ENCODE data around the gene CEP63.

Gene CEP63

GRCh38 chr3:134618478-134619300 lies 132.8 kb downstream of the CEP63 start:
- DNase-seq (ENCODE audit: low spot score): no peak
- TF ChIP-seq, protein P1, sequence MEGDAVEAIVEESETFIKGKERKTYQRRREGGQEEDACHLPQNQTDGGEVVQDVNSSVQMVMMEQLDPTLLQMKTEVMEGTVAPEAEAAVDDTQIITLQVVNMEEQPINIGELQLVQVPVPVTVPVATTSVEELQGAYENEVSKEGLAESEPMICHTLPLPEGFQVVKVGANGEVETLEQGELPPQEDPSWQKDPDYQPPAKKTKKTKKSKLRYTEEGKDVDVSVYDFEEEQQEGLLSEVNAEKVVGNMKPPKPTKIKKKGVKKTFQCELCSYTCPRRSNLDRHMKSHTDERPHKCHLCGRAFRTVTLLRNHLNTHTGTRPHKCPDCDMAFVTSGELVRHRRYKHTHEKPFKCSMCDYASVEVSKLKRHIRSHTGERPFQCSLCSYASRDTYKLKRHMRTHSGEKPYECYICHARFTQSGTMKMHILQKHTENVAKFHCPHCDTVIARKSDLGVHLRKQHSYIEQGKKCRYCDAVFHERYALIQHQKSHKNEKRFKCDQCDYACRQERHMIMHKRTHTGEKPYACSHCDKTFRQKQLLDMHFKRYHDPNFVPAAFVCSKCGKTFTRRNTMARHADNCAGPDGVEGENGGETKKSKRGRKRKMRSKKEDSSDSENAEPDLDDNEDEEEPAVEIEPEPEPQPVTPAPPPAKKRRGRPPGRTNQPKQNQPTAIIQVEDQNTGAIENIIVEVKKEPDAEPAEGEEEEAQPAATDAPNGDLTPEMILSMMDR (conservative IDR thresholded peaks at IDR 0.05; ENCODE audit: low read depth): no peak
- H3K27ac ChIP-seq: no peak overlapping the region
- ChIA-PET POLR2A (ENCODE audit: low non-redundant PET) (no interaction called here), CTCF (interaction anchor here (0.6 to 1.4 kb wide), 2 partner anchors 18 to 22 kb away, joined by 4 to 9 read pairs; no protein-coding TSS in a partner anchor)

GRCh38 chr3:134619301-134619615 lies 133.4 kb downstream of the CEP63 start:
- no peak for DNase-seq (ENCODE audit: low spot score)
- POLR2A ChIA-PET (ENCODE audit: low non-redundant PET): no interaction called here
- CTCF ChIA-PET: interaction anchor here (1.4 kb wide), 1 partner anchor 18 kb away, joined by 9 read pairs; no protein-coding TSS in a partner anchor
- TF ChIP-seq, protein P1 (conservative IDR thresholded peaks at IDR 0.05; ENCODE audit: low read depth): no peak
- H3K27ac ChIP-seq: no peak overlapping the region

DNA sequence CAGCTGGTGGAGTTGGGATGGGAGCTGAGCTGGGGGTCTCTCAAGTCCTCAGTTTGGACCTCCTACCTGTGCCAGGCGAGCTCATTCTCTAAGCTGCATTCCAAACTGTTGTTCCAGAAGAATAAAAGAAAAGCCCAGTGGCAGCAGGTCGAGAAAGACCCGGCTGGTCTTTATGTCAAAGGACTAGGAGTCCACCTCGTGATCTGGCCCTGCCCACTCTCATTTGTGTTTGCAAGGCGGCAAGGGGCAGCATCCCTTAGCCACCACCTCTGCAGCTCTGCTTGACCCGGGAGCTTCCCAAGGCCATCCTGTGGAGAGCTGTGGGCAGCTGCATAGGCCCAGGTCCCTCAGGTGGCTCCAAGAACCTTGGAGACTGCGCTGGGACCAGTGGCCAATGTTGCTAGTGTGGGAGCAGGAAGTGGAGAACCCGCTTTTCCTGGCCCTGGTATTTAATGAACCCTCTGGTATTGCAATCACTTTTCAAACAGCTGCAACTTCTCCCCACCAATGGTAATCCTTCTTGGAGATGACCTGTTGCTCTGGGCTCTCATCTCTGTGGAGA lies 134.1 kb downstream of the CEP63 start:
- TF ChIP-seq, protein P1 (conservative IDR thresholded peaks at IDR 0.05; ENCODE audit: low read depth): no peak
- POLR2A ChIA-PET (ENCODE audit: low non-redundant PET): no interaction called here
- CTCF ChIA-PET: interaction anchor here (1.4 kb wide), 1 partner anchor 19 kb away, joined by 9 read pairs; no protein-coding TSS in a partner anchor

DNA sequence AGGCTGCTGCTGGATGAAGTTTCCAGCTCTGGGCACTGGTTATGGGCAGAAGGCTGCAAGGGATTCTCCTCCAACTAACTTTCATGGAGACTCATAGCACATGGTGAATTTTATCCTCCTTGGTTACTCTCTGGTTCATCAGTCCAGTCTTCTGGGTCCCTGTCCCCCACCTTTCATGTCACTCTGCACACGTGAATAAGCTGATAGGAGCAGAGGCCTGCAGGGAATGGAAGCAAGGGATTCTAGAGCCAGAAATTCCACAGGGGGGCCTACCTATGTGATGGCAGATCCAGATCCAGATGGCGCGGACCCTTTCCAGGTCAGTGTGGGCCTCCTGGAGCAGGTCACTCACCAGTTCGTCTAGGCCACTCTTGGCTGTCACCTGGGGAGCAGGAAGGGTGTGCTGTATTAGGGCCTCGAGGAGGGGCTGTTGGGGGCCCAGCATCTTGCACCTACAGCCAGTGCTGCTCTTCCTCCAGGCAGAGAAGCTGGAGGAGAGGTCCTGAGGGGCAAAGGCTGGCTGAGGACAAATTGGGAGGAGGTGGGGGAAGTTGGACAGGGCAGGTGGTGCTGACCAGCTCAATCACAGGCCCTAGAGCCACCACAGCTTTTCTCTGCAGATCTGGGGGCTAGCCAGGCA lies 134.7 kb downstream of the CEP63 start:
- POLR2A ChIA-PET (ENCODE audit: low non-redundant PET): no interaction called here
- H3K27ac ChIP-seq: no peak overlapping the region
- CTCF ChIA-PET: interaction anchor here (0.7 to 1.4 kb wide), 2 partner anchors 18 to 20 kb away, joined by 5 to 9 read pairs; no protein-coding TSS in a partner anchor
- no peak for DNase-seq (ENCODE audit: low spot score)
- TF ChIP-seq, protein P1 (conservative IDR thresholded peaks at IDR 0.05; ENCODE audit: low read depth): no peak

More for the DNA sequence above, 134.1 kb downstream of the CEP63 start:
- no peak for DNase-seq (ENCODE audit: low spot score)
- H3K27ac ChIP-seq: no peak overlapping the region

- ChIA-PET CTCF (no interaction called here), POLR2A (ENCODE audit: low non-redundant PET) (no interaction called here)
- no peak overlapping the region for H3K27ac ChIP-seq
- DNase-seq (ENCODE audit: low spot score): no peak
- TF ChIP-seq, protein P1 (conservative IDR thresholded peaks at IDR 0.05; ENCODE audit: low read depth): no peak
These were observed 136.0 kb downstream of the CEP63 start for GRCh38 chr3:134621854-134622253.

GRCh38 chr3:134622806-134623365 lies 137.0 kb downstream of the CEP63 start:
- no peak for DNase-seq (ENCODE audit: low spot score)
- no peak overlapping the region for H3K27ac ChIP-seq
- ChIA-PET CTCF (no interaction called here), POLR2A (ENCODE audit: low non-redundant PET) (no interaction called here)
- TF ChIP-seq, protein P1 (conservative IDR thresholded peaks at IDR 0.05; ENCODE audit: low read depth): no peak
